ENCODE results near the gene SPIRE2.
"Not testable (repeated sequence)": the region's sequence is repeated elsewhere in the genome, so short reads cannot be mapped to it uniquely, and the experiment has no call there.

The SPIRE2 gene

DNA sequence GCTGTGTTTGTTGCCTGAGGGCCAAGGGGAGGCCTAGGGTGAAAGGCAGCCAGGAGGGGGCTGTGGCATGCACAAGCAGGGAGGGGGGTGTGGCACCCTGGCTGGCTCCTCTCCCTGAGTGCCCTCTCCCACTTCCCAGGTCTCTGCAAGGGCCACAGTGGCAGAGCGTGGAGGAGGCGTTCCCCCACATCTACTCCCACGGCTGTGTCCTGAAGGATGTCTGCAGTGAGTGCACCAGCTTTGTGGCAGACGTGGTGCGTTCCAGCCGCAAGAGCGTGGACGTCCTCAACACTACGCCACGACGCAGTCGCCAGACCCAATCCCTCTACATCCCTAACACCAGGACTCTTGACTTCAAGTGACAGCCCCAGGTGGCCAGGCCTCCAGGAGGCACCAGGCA, 41.6 kb downstream of the SPIRE2 start:
- DNase-seq (ENCODE audit: low spot score), result no peak

DNA sequence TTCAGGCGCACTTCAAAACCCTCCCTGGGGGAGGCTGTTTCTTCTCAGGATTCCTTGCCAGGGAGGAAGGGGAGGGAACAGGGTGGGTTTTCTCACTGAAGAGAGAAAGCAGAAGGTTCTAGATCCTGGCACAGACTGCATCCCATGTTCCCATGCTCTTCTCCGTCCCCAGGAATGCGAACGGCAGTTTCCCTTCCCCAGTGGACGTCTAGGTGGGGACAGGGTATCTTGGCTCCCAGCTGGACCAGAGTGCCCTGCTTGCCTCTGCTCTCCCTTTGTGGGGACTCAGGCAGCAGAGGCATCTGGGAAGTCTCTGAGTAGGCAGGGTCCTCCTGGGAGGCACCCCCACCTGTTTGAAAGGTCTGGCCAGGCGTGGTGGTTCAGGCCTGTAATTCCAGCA, 42.2 kb downstream of the SPIRE2 start:
- no peak for DNase-seq (ENCODE audit: low spot score)

DNA sequence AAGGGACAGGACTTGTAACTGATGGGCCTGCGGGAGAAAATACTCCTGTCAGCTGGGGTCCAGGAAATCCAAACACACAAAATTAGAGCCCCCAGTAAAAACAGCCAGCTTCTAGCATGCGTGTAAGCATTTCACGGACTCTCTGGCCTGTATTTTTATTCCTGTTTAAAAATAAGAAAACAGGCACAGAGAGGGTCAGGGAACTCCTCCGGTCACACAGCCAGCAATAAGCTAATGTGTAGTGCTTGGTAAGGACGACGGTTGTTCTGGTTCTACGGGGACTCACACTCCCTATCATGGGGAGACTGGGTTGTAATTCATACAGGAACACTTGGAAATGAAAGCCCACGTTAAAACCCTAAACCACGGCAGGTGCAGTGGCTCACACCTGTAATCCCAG, 43.6 kb downstream of the SPIRE2 start:
- DNase-seq (ENCODE audit: low spot score), result no peak

DNA sequence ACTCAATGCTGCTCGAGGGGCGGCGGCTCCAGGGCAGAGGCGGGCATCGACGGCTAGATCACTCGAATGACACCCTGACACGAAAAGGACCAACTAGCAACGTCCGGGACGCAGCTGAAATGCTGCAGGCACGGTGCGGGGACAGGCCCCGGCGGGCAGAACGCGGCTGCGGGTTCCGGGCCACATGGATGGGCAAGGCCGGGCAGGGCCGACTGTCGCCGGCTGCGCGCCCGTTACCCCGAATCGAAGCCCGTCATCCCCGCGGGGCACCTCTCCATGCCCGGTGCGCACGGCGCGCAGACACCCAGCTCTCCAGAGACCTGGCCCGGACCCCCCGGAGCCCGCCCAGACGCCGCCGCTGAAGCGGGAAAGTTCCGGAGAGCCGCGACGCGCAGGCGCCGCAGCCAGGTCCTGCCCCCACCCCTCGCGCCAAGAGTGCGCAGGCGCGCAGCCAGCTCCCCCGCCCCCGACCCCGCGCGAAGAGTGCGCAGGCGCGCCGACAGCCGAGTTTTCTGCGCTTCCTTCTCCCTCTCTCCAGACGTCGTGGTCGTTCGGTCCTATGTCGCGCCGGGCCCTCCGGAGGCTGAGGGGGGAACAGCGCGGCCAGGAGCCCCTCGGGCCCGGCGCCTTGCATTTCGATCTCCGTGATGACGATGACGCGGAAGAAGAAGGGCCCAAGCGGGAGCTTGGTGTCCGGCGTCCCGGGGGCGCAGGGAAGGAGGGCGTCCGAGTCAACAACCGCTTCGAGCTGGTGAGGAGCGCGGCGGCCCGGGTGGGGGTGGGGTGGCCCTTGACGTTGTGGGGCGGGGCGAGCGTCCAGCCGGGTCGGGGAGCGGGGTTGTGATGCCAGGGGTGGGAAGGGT, 45.1 kb downstream of the SPIRE2 start, which contains the start of gene TCF25:
TCF25 (plus strand) TSS at position 484 of the 863 bp plus-strand sequence; CDS start at position 560, 76 bp downstream.
- peak; percentile 98 for DNase-seq (ENCODE audit: low spot score)

DNA sequence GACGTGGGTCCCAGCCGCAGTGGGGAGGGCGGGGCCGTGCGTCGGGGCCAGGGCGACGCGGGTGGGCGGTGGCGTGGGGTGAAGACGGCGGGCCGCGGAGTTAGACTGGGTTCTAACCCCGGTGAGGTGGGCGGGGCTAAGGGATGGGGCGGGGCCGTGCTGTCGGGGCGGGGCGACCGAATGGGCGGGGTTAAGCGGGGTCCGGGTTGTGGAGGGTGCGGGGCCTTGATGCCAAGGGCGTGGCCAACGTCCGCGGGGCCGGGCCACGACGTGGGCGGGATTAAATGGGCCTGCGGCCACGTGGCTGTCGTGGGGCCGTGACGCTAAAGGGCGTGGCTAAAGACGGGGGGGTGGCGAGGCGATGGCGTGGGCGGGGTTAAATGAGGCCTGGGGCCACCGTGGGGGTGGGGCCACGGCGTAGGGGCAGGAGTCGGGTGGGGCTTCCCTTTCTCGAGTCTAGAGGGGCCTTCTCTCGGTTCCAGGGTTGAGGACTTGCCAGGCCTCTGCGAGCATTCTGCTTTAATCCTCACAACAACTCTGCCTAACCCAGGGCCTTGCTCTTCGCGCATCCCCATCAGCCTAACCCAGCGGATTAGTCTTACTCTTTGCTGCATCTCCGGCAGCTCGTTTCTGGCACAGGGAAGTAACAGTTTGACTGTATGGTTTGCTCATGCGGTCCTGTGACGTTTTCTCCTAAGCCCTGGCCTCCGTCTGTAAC, 45.9 kb downstream of the SPIRE2 start:
- DNase-seq (ENCODE audit: low spot score), result peak; percentile 97

DNA sequence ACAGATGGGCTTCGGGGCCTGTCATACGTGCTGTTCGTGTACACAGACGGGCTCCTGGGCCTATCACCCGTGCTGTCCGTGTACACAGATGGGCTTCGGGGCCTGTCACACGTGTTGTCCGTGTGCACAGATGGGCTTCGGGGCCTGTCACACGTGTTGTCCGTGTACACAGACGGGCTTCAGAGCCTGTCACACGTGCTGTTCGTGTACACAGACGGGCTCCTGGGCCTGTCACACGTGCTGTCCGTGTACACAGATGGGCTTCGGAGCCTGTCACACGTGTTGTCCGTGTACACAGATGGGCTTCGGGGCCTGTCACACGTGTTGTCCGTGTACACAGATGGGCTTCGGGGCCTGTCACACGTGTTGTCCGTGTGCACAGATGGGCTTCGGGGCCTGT, 50.8 kb downstream of the SPIRE2 start:
- not testable (repeated sequence) for DNase-seq (ENCODE audit: low spot score)

DNA sequence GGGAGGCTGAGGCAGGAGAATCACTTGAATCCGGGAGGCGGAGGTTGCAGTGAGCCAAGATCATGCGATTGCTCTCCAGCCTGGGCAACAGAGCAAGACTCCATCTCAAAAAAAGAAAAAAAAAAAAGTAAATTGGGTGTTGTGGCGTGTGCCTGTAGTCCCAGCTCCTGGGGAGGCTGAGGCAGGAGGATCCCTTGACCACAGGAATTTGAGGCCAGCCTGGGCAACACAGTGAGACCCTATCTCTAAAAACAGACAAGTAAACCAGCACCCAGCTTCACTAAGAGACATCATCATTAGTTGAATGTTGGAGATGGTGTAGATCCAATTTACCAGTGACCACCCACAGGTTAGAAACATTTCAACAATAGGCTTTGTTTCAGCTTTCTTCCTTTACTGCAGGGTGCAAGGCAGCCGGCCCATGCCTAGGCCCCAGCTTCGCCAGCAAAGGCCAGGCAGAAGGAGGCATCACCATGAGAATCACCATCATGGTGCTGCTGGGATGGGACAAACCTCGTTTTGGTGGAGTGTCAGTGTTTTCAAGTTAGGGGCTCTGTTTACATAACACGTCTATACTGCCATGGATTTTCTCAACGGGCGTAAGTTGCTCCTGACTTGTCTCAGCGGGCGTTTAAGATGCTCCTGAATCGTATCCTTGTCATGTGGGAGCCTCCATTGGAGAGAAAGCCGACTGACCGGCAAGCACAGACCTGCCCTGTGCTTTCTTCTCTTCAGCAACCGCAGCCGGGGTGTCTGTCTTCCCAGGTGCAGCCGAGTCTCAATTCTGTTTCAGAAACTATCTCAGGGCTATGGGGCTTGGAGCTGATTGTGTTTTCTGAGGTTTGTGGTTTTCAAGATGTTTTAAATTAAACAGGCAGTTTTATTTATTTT, 52.4 kb downstream of the SPIRE2 start:
- DNase-seq (ENCODE audit: low spot score), result no peak

DNA sequence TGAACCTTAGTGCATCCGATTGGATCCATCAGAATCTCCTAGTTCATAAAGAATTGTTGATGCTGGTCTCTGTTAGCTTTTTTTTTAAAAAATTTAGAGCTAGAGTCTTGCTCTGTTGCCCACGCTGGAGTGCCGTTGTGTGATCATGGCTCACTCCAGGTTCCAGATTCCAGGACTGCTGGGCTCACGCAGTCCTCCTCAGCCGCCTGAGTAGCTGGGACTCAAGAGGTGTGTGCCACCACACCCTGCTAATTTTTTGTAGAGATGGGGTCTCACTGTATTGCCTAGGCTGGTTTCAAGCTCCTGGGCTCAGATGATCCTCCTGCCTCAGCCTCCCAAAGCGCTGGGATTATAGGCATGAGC, 53.1 kb downstream of the SPIRE2 start:
- DNase-seq (ENCODE audit: low spot score), result no peak

DNA sequence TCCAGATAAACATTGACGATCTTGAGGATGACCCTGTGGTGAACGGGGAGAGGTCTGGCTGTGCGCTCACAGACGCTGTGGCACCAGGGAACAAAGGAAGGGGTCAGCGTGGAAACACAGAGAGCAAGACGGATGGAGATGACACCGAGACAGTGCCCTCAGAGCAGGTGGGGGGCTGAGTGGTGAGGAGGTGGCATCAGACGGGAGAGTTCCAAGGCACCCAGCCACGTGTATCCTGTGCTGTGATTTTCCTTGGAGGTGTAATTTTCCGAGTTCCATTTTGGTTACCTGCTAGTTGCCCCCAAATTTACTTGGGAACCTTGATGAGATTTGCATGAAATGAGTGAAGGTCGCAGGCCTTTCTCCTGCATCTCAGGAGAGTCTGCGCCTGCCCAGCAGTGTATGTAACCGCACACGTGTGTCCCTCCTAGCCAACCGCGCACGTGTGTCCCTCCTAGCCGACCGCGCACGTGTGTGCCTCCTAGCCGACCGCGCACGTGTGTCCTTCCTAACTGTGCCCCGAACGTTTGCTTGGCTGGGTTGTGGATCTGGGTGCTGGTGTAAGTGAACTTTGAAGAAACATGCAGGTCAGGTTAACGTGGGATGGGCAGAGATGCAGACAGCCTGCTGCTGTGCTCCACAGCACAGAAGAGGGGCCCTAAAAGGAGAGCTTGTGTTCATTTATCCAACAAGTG, 55.2 kb downstream of the SPIRE2 start:
- no peak for DNase-seq (ENCODE audit: low spot score)

DNA sequence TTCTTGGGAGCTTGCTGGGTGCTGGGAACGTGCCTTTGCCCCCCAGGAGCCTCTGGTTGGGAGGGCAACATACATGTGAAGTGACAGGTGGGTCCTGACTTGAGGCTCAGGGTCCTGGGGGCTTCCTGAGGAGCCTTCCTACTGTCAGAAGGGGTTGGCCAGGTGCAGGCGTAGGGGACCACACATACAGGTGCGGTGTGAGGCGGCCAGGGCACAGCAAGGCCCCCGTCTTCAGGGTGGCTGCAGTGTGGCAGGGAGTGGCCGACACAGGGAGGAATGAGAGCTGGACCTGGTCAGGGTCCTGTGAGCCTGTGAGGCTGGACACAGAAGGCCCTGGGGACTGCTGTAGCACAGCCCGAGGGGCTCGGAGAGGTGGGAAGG, 55.8 kb downstream of the SPIRE2 start:
- DNase-seq (ENCODE audit: low spot score), result no peak

DNA sequence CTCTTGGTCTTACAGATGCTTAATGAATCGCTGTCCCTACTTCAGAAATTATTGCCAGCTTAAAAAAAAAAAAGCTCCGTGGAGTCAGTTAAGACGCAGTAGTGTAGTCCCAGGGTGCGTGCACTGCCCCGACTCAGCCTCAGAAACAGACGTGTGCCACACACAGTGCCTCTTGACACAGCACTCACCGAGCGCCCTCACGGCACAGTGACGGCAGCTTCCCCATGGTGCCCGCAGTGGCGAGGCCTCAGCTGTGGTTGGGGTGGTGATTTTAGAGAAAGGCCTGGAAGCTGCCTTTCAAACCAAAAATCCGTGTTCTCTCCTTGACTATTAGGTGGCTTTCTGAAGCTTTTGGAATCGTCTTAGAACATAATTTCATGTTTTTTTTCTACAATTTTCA, 59.0 kb downstream of the SPIRE2 start:
- DNase-seq (ENCODE audit: low spot score), result no peak

DNA sequence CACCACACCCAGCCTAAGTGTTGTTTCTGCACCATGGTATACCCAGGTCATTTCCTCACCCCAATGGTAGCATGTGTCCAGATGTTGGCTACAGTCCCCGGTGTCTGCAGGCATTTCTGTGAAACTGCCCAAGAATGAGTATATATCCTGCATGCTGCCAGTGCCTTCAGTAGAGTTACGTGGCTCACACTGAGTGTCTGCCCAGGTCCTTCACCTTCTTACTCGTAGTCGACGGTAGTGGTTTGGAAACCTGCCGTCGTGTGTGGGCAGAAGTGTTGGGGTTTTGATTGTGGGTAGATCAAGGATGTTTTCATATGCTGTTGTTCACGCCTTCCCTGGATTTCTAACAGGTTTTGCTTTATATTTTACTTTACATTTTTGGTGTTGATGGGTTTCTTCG, 61.9 kb downstream of the SPIRE2 start:
- DNase-seq (ENCODE audit: low spot score), result no peak

DNA sequence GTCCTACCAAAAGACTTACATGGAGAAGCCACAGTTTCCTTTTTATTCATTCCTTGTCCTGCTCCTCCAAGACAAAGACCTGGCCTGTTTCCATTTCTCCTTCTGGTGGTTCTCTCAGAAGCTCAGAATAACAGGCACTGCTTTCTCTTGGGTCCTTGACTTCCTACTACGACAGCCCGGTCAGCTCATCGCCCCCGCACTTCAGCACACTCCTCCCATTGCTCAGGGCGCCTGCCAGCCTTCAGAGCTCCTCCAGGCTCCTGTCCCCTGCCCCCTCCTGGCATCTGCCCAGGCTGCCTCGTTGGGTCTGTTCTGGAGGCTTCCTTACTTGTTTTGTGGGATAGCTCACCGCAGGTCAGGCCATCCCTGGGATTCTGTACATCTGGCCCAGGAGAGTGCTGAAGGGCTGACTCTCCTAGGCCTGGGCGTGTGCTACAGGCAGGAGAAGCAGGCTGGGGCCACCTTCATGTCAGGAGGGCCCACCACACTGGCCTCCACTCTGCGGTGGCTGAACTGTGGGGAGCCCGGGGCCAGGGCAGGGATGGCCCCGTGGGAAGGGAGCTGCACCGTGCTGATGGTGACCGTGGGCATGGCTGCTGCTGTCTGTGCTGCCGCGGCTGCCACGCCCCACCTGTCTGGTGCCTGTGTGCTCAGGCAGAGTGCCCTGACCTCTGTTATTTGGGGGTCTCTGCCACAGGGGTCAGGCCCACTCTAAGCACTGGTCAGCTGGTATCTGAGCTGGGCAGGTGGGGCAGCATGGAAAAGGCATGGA, 62.8 kb downstream of the SPIRE2 start:
- DNase-seq (ENCODE audit: low spot score), result no peak

DNA sequence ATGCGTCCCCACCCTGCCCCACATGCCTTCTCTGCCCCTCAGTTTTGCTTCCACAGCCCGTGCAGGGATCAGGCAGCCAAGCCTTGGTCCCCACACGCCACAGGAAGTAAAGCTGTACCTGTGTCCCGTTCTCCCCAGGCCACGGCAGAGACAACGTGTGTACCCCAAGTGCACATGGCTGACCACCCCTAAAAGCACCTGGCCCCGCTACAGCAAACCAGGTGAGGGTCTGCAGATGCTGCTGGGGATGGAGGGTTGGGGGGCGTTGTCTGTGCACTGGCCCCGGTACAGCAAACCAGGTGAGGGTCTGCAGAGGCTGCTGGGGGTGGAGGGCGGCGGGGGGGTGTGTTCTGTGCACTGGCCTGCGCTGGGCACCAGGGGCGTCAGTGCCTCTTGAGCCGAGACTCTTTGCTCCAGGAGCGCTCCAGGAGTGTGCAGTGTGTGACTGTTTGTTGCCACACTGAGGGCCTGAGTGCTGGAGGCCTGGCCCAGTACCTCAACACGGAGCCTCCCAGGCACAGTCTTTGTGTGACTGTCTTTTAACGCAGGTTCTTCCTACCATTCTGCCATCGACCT, 63.9 kb downstream of the SPIRE2 start:
- no peak for DNase-seq (ENCODE audit: low spot score)

DNA sequence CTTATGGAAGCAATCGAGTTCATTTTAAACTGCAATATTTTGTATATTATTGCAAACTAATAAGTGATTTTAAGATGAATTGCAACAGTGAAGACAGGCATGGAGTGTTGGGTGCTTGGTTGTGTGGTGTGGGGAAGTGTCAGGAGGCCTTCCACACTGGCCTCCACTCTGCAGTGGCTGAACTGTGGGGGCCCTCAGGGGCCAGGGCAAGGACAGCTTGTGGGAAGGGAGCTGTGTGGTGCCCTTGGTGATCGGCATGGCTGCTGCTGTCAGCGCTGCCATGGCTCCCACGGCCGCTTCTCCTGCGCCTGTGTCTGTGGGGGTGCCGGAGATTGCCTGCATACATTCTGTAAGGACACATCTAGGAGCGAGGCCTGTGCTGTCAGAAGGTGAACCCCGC, 64.4 kb downstream of the SPIRE2 start:
- no peak for DNase-seq (ENCODE audit: low spot score)

DNA sequence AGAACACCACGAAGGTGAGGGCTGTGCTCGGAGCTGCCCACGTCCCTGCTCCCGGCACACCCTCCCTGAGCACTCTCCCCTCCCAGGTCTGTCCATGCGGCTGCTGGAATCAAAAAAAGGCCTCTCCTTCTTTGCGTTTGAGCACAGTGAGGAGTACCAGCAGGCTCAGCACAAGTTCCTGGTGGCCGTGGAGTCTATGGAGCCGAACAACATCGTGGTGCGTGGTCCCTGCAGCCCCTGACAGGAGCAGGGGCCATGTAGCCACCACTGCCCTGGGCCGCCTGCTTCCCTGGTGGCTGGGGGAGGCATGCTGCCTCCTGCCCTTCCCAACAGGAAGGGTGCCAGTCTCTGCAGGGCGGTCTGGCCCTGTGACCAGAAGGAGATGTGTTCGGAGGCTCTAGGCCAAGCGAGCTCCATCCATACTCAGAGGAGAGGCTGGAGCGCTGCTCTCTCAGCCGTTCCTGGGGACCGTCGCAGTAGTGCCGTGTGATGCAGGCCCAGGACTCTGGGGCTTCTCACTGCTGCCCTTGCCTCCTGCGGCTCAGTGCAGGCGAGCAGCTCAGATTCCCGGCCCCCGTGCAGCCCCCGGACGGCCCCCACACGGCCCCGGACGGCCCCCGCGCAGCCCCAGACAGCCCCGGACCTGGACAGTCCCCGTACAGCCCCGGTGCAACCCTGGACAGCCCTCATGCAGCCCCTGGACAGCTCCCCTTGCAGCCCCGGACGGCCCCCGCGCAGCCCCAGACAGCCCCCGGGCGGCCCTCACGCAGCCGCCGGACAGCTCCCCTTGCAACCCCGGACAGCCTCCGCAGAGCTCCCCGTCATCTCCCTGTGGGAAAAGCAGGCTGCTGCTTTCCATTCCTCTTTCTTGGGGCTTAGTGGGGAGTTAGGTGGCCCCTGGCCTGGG, 65.6 kb downstream of the SPIRE2 start:
- no peak for DNase-seq (ENCODE audit: low spot score)

DNA sequence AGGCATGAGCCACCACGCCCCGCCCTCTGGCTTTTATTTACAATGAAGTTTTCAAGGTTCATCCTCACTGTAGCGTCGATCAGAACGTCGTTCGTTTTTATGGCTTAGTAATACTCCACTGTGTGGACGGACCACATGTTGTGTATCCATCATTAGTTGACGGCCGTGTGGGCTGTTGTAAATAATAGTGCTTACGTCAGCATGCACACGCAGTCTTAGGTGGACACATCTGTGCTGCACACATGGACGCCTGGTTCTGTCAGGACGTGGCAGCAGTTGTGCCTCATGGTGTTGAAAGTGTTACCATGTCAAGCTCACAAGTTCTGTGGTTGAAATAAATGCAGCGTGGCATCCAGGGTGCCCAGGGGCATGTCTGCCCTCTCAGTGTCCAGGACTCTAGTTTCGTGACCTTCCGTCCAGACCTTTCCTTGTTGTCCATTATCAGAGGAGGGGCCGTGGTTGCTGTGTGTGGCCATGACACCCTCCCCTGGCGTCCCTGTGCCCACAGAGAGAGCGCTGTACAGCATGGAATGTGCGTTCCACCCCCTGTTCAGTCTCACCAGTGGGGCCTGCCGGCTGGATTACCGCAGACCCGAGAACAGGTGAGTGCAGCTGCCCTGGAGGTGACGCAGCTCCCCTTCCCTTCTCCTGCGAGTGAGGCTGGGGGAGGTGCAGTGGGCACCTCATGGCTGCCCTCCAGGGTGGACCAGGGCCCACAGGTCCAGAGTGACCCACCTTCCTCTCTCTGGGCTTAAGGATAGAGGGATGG, 67.4 kb downstream of the SPIRE2 start:
- DNase-seq (ENCODE audit: low spot score), result no peak

DNA sequence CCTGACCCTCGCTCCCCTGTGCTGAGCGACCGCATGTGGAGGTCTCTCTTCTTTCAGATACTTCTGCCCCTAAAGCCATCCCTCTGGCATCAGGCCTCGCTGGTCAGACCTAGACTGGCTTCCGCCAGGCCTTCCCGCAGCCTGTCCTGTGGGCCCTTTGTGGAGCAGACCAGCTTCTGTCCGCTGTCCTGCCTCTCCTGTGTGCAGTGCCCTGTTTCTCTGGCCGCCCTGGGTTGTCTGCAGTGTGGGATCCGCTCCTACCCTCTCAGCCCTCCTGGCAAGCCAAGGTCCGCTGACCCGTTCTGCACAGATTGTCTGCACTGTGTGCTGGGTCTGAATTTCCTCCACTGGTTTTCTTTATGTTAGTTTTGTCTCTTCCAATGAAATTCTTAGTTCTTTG, 68.9 kb downstream of the SPIRE2 start:
- no peak for DNase-seq (ENCODE audit: low spot score)
